Gastroesophageal sphincter (tissue), 3 donors: ENCODE measurements around the gene BCAS3.

ENCODE experiments used
- EP300 ChIP-seq: sonication (generic); formaldehyde crosslinking; IDR thresholded peaks from one replicate; pipeline ENCODE4 v1.6.1; 2017; ENCODE audit warnings: antibody characterized with exemption, mild to moderate bottlenecking
- POLR2A ChIP-seq, 2 donors: fragments of 450-650 bp; IDR thresholded peaks; one replicate each; pipeline ENCODE4 v1.6.1; 2017; ENCODE audit warnings: antibody characterized with exemption in 2 of 2, mild to moderate bottlenecking in 2 of 2, moderate library complexity in 1 of 2
- POLR2AphosphoS5 ChIP-seq: sonication (generic); formaldehyde crosslinking; IDR thresholded peaks from one replicate; pipeline ENCODE4 v1.6.1; 2017; ENCODE audit warnings: antibody characterized with exemption
- TF ChIP-seq, protein P1 (sequence below), 4 experiments: fragments of 200-600 bp in 2 of 4; fragments of 450-650 bp in 2 of 4; sonication (generic) in 1 of 4; IDR thresholded peaks; one replicate each; pipeline ENCODE4 v1.5.1; 2017 to 2019; ENCODE audit warnings: antibody characterized with exemption in 4 of 4, mild to moderate bottlenecking in 2 of 4, moderate library complexity in 2 of 4

DNA sequence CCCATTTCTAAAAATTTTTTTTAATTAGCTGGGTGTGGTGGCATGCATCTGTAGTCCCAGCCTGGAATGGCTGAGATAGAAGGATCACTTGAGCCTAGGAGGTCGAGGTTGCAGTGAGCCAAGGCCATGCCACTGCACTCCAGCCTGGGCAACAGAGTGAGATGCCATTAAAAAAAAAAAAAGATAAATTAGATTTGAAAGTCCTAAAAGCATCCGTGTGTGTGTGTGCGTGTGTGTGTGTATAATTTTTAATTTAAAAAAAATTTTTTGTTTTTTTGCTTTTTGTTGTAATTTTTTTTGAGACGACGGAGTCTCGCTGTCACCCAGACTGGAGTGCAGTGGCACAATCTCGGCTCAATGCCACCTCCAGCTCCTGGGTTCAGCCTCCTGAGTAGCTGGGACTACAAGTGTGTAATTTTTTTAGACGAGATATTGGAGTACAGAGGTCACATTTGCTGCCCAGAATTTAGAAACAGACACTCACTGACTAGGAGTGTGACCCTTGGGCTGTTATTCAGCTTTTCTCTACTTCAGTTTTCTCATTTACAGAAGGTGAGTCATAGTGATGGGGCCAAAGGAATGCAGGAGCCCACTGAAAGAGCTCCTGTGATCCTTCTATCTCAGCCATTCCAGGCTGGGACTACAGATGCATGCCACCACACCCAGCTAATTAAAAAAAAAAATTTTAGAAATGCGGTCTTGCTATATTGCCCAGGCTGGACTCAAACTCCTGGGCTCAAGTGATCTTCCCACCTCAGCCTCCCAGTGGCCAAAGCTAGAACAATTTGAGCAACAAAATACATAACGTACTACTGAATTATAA lies 749.0 kb downstream of the BCAS3 start:
- TF ChIP-seq POLR2AphosphoS5 = no peak
- TF ChIP-seq, protein P1, sequence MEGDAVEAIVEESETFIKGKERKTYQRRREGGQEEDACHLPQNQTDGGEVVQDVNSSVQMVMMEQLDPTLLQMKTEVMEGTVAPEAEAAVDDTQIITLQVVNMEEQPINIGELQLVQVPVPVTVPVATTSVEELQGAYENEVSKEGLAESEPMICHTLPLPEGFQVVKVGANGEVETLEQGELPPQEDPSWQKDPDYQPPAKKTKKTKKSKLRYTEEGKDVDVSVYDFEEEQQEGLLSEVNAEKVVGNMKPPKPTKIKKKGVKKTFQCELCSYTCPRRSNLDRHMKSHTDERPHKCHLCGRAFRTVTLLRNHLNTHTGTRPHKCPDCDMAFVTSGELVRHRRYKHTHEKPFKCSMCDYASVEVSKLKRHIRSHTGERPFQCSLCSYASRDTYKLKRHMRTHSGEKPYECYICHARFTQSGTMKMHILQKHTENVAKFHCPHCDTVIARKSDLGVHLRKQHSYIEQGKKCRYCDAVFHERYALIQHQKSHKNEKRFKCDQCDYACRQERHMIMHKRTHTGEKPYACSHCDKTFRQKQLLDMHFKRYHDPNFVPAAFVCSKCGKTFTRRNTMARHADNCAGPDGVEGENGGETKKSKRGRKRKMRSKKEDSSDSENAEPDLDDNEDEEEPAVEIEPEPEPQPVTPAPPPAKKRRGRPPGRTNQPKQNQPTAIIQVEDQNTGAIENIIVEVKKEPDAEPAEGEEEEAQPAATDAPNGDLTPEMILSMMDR (IDR thresholded peaks at IDR 0.05) = no peak
- TF ChIP-seq POLR2A (IDR thresholded peaks at IDR 0.05) = no peak
- no peak for TF ChIP-seq EP300
